Bronchial epithelial cell (primary cell): ENCODE results near the gene CTDSP1. TPM values are rescaled to one million over a fixed set of nuclear protein-coding genes. Genes with fewer than 3 reads are reported as not detected.
A peak's percentile ranks its signal among the peaks of the same experiment; 100 is the strongest.

ENCODE experiments used
- DNase-seq: peaks from one replicate; pipeline ENCODE4 v3.0.0-alpha.2; 2010; ENCODE audit warnings: low read depth
- FAIRE-seq: peaks from 2 replicates; lab custom pipeline; 2011; peaks lifted over from hg19 to GRCh38; lab: Jason Lieb, UNC
- H3K27me3 ChIP-seq: 2 replicates; pipeline ENCODE4 v1.5.1; 2011; ENCODE audit warnings: low read length; ENCODE audit not compliant: control insufficient read depth, insufficient read depth
- H3K36me3 ChIP-seq: 2 replicates; pipeline ENCODE4 v1.5.1; 2011; ENCODE audit warnings: low read length; ENCODE audit not compliant: control insufficient read depth, insufficient read depth
- H3K4me3 ChIP-seq: 2 replicates; pipeline ENCODE4 v1.5.1; 2011; ENCODE audit warnings: mild to moderate bottlenecking, low read depth, low read length, control low read depth
- CTCF ChIP-seq: IDR thresholded peaks from 2 replicates; pipeline ENCODE4 v1.5.1; 2011; ENCODE audit warnings: mild to moderate bottlenecking, moderate library complexity, low read length, control low read depth, inconsistent platforms; ENCODE audit not compliant: insufficient read depth, severe bottlenecking
- total RNA-seq: library from RNA; depleted of rRNA; stranded (reverse); fragments of >200 nt; gene quantifications from 2 replicates; pipeline ENCODE4 v1.2.1, GENCODE V29; 2014

The CTDSP1 gene
- total RNA-seq, 1 donor from 2014 or later, result 32.1 TPM

DNA sequence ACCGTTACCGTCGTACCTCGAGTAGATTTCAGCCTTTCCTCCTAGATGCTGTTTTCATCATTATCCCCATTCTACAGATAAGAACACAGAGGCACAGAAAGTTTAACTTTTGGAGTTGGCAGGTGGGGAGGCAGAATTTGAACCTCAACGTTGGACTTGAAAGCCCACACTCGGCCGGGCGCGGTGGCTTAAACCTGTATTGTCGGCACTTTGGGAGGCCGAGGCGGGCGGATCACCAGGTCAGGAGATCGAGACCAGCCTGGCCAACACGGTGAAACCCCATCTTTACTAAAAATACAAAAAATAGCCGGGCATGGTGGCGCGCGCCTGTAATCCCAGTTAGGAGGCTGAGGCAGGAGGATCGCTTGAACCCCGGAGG, 31.5 kb upstream of the CTDSP1 start:
- no peak for FAIRE-seq
- no peak for DNase-seq
- Histone ChIP-seq H3K27me3 (no peaks in the 10 kb centered on the region), H3K4me3 (peak overlapping the region; percentile 46), H3K36me3 (no peaks in the 10 kb centered on the region)
- TF ChIP-seq CTCF, result no peak

- no peak for TF ChIP-seq CTCF
- no peaks in the 10 kb centered on the region for H3K36me3 ChIP-seq
- DNase-seq (no peak), FAIRE-seq (no peak)
- H3K4me3 ChIP-seq, result no peak overlapping the region
- H3K27me3 ChIP-seq, result no peaks in the 10 kb centered on the region
Measured at GRCh38 chr2:218368621-218369153, 31.0 kb upstream of the CTDSP1 start.

- no peak for TF ChIP-seq CTCF
- no peaks in the 10 kb centered on the region for H3K27me3 ChIP-seq
- no peaks in the 10 kb centered on the region for H3K36me3 ChIP-seq
- no peak overlapping the region for H3K4me3 ChIP-seq
- DNase-seq (no peak), FAIRE-seq (no peak)
Measured at GRCh38 chr2:218369330-218369729, 30.3 kb upstream of the CTDSP1 start.

- FAIRE-seq (no peak), DNase-seq (no peak)
- no peak for TF ChIP-seq CTCF
- no peak overlapping the region for H3K4me3 ChIP-seq
- H3K36me3 ChIP-seq, result no peaks in the 10 kb centered on the region
- no peaks in the 10 kb centered on the region for H3K27me3 ChIP-seq
Measured at GRCh38 chr2:218370410-218371063, 29.1 kb upstream of the CTDSP1 start.

DNA sequence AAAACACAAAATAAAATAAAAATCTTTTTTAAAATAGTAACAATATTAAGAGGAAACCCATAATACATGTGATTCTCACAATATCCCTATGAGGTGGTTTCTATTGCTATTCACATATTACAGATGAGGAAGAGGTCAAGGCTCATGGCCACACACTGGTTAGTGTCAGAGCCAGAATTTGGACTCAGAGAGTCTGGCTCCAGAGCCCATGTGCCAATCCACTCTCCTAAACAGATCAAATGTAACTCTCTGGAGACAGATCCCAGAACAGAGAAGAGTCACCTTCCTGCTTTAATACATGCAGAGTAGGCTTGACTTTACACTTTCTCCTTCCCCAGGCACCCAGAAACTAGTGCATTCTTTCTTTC, 27.7 kb upstream of the CTDSP1 start:
- no peaks in the 10 kb centered on the region for H3K36me3 ChIP-seq
- TF ChIP-seq CTCF, result no peak
- DNase-seq, result no peak
- no peaks in the 10 kb centered on the region for H3K27me3 ChIP-seq
- no peak overlapping the region for H3K4me3 ChIP-seq
- no peak for FAIRE-seq

DNA sequence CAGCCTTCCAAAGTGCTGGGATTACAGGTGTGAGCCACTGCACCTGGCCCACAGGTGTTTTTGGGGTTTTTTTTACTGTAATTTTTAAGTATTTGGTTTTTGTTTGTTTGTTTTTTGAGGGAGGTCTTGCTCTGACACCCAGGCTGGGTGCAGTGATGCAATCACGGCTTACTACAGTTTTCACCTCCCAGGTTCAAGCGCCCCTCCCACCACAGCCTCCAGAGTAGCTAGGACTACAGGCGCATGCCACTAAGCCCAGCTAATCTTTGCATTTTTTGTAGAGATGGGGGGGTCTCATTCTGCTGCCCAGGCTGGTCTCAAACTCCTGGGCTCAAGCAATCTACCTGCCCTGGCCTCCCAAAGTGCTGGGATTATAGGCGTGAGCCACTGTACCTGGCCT, 24.9 kb upstream of the CTDSP1 start:
- Histone ChIP-seq H3K27me3 (no peaks in the 10 kb centered on the region), H3K36me3 (no peaks in the 10 kb centered on the region), H3K4me3 (no peak overlapping the region)
- FAIRE-seq (no peak), DNase-seq (no peak)
- TF ChIP-seq CTCF, result no peak
